H9 (cell line): Measurements from ENCODE around the gene GIGYF1. TPM values are rescaled to one million over a fixed set of nuclear protein-coding genes. Genes with fewer than 3 reads are reported as not detected.

Experiments
- DNase-seq: peaks from one replicate; pipeline ENCODE4 v3.0.0-alpha.2; 2017
- H2AFZ ChIP-seq: one replicate; pipeline ENCODE4 v1.6.1; 2013; ENCODE audit warnings: mild to moderate bottlenecking, low read length, control low read depth, moderate library complexity
- H2AK5ac ChIP-seq: 2 replicates; pipeline ENCODE4 v1.6.1; 2013; ENCODE audit warnings: low read length, control low read depth, mixed read lengths; ENCODE audit not compliant: insufficient read length
- H2BK120ac ChIP-seq: one replicate; pipeline ENCODE4 v1.6.1; 2013; ENCODE audit warnings: low read depth, mild to moderate bottlenecking, low read length, control low read depth, inconsistent platforms; ENCODE audit not compliant: poor library complexity, severe bottlenecking
- H2BK12ac ChIP-seq: 2 replicates; pipeline ENCODE4 v1.6.1; 2013; ENCODE audit warnings: low read length, control low read depth, mixed read lengths, low read depth; ENCODE audit not compliant: insufficient read length
- H2BK15ac ChIP-seq: 2 replicates; pipeline ENCODE4 v1.6.1; 2013; ENCODE audit warnings: low read depth, low read length, control low read depth
- H2BK20ac ChIP-seq: one replicate; pipeline ENCODE4 v1.6.1; 2013; ENCODE audit warnings: low read depth, mild to moderate bottlenecking, low read length, control low read depth, inconsistent platforms; ENCODE audit not compliant: poor library complexity, severe bottlenecking
- H2BK5ac ChIP-seq: 2 replicates; pipeline ENCODE4 v1.6.1; 2013; ENCODE audit warnings: low read length, control low read depth, mixed read lengths; ENCODE audit not compliant: insufficient read length
- H3K14ac ChIP-seq: 2 replicates; pipeline ENCODE4 v1.6.1; 2013; ENCODE audit warnings: low read length, control low read depth; ENCODE audit not compliant: insufficient read depth
- H3K18ac ChIP-seq: 2 replicates; pipeline ENCODE4 v1.6.1; 2013; ENCODE audit warnings: low read depth, mild to moderate bottlenecking, mixed read lengths, low read length, control low read depth; ENCODE audit not compliant: insufficient read length
- H3K23ac ChIP-seq: 2 replicates; pipeline ENCODE4 v1.6.1; 2013; ENCODE audit warnings: low read length, control low read depth, mixed read lengths, low read depth; ENCODE audit not compliant: insufficient read length
- H3K23me2 ChIP-seq: 2 replicates; pipeline ENCODE4 v1.6.1; 2013; ENCODE audit warnings: low read depth, mild to moderate bottlenecking, mixed read lengths, low read length, control low read depth; ENCODE audit not compliant: insufficient read length, poor library complexity, severe bottlenecking
- H3K27ac ChIP-seq: 2 replicates; pipeline ENCODE4 v1.5.1; 2013; ENCODE audit warnings: low read length, control low read depth, mixed read lengths, low read depth; ENCODE audit not compliant: insufficient read length
- H3K27me3 ChIP-seq: 2 replicates; pipeline ENCODE4 v1.6.1; 2013; ENCODE audit warnings: low read length, control low read depth, inconsistent platforms; ENCODE audit not compliant: insufficient read depth
- H3K4ac ChIP-seq: 2 replicates; pipeline ENCODE4 v1.6.1; 2013; ENCODE audit warnings: low read depth, mild to moderate bottlenecking, control low read depth, inconsistent platforms, low read length, moderate library complexity
- H3K4me1 ChIP-seq: 2 replicates; pipeline ENCODE4 v1.6.1; 2013; ENCODE audit warnings: low read length, control low read depth, inconsistent platforms; ENCODE audit not compliant: insufficient read depth
- H3K4me2 ChIP-seq: 2 replicates; pipeline ENCODE4 v1.6.1; 2013; ENCODE audit warnings: low read length, control low read depth, mixed read lengths; ENCODE audit not compliant: insufficient read length, insufficient read depth
- H3K56ac ChIP-seq: 2 replicates; pipeline ENCODE4 v1.6.1; 2013; ENCODE audit warnings: low read depth, mild to moderate bottlenecking, mixed read lengths, low read length, control low read depth; ENCODE audit not compliant: insufficient read length
- H3K79me1 ChIP-seq: 2 replicates; pipeline ENCODE4 v1.6.1; 2013; ENCODE audit warnings: low read depth, mild to moderate bottlenecking, moderate library complexity, low read length, control low read depth, inconsistent platforms; ENCODE audit not compliant: insufficient read depth, poor library complexity, severe bottlenecking
- H3K79me2 ChIP-seq: 2 replicates; pipeline ENCODE4 v1.6.1; 2013; ENCODE audit warnings: low read length, control low read depth, inconsistent platforms; ENCODE audit not compliant: insufficient read depth
- H3K9ac ChIP-seq: 2 replicates; pipeline ENCODE4 v1.6.1; 2013; ENCODE audit warnings: low read length, control low read depth, mixed read lengths; ENCODE audit not compliant: insufficient read length; ENCODE audit errors: extremely low read depth
- H3K9me3 ChIP-seq: one replicate; pipeline ENCODE4 v1.6.1; 2013; ENCODE audit warnings: low read depth, low read length, inconsistent platforms; ENCODE audit not compliant: control insufficient read depth
- H3T11ph ChIP-seq: one replicate; pipeline ENCODE4 v1.6.1; 2013; ENCODE audit warnings: mild to moderate bottlenecking, low read length, control low read depth, inconsistent platforms
- H4K20me1 ChIP-seq: one replicate; pipeline ENCODE4 v1.6.1; 2013; ENCODE audit not compliant: control insufficient read depth, insufficient read length, insufficient read depth
- H4K5ac ChIP-seq: 2 replicates; pipeline ENCODE4 v1.6.1; 2013; ENCODE audit warnings: low read depth, mild to moderate bottlenecking, mixed read lengths, low read length, control low read depth; ENCODE audit not compliant: insufficient read length
- H4K8ac ChIP-seq: replicated peaks from 2 replicates; pipeline ENCODE4 v1.6.1; 2013; ENCODE audit warnings: low read length, control low read depth, mixed read lengths, low read depth; ENCODE audit not compliant: insufficient read length
- H4K91ac ChIP-seq: 2 replicates; pipeline ENCODE4 v1.6.1; 2013; ENCODE audit warnings: low read depth, mild to moderate bottlenecking, moderate library complexity, mixed read lengths, low read length, control low read depth; ENCODE audit not compliant: insufficient read length
- H3K27ac Mint-ChIP-seq, 3 experiments: 2 replicates in 2 of 3; 3 replicates in 1 of 3; pipeline ENCODE4 v1.8.0; 2020 to 2021; ENCODE audit warnings: mixed read lengths in 3 of 3, mild to moderate bottlenecking in 1 of 3, moderate library complexity in 1 of 3
- H3K27me3 Mint-ChIP-seq: 2 replicates; pipeline ENCODE4 v1.8.0; 2021; ENCODE audit warnings: low read depth, mild to moderate bottlenecking, moderate library complexity, mixed read lengths
- H3K36me3 Mint-ChIP-seq, 3 experiments: 2 replicates in 2 of 3; 3 replicates in 1 of 3; pipeline ENCODE4 v1.8.0; 2020 to 2021; ENCODE audit warnings: low read depth in 3 of 3, mixed read lengths in 3 of 3; ENCODE audit not compliant: insufficient read depth in 1 of 3
- H3K4me1 Mint-ChIP-seq, 2 experiments: 2 replicates each; pipeline ENCODE4 v1.8.0; 2020; ENCODE audit warnings: mixed read lengths in 2 of 2
- H3K4me3 Mint-ChIP-seq, 2 experiments: 2 replicates in 1 of 2; 3 replicates in 1 of 2; pipeline ENCODE4 v1.8.0; 2020 to 2021; ENCODE audit warnings: mild to moderate bottlenecking in 2 of 2, mixed read lengths in 2 of 2, moderate library complexity in 1 of 2
- H3K9me3 Mint-ChIP-seq, 2 experiments: 2 replicates in 1 of 2; 3 replicates in 1 of 2; pipeline ENCODE4 v1.8.0; 2020; ENCODE audit warnings: mild to moderate bottlenecking in 2 of 2, mixed read lengths in 2 of 2, moderate library complexity in 1 of 2
- WGBS: extraction: QIAGEN DNeasy Blood & Tissue Kit; methylation state at CpG from one replicate; pipeline ENCODE4 v1.1.7; 2013; ENCODE audit warnings: missing lambda C conversion rate, low lambda C conversion rate, mixed read lengths; ENCODE audit not compliant: insufficient read length; ENCODE audit errors: extremely low coverage; 5-methylcytosine and 5-hydroxymethylcytosine counted together
- total RNA-seq: library from RNA; stranded (reverse); gene quantifications from 2 replicates; pipeline ENCODE4 v1.2.1, GENCODE V29; 2021
- TF ChIP-seq, protein P1 (sequence below): fragments of 200-600 bp; sonication (generic); conservative IDR thresholded peaks from 3 replicates; pipeline ENCODE4 v1.8.0; 2021; ENCODE audit warnings: antibody characterized with exemption, mild to moderate bottlenecking

The GIGYF1 gene
- total RNA-seq, 1 experiment from 2014 or later = 104 TPM

DNA sequence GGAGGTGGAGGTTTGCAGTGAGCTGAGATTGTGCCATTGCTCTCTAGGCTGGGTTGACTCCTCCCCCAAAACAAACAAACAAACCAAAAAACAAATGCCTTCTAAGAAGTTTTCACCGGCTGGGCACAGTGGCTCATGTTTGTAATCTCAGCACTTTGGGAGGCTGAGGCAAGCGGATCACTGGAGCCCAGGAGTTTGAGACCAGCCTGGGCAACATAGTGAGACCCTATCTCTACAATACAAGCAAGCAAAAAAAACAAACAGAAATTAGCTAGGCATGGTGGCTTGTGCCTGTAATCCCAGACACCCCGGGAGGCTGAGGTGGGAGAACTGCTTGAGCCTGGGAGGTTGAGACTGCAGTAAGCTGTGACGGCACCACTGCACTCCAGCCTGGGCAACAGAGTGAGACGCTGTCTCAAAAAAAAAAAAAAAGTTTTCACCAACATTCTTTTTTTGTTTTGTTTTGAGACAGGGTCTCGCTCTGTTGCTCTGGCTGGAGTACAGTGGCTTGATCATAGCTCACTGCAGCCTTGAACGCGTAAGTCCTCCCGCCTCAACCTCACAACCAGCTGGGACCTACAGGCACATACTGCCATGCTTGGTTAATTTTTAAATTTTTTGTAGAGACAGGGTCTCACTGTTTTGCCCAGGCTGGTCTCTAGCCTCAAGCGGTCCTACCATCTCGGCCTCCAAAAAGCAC lies 38.0 kb upstream of the GIGYF1 start:
- no peaks in the 10 kb centered on the region for H3K27me3 ChIP-seq
- Mint-ChIP-seq H3K4me1 (peaks cover 4 to 5% of the 10 kb centered on the region in 2 experiments; a peak in 2 of 4 replicates), H3K4me3 (no peak overlapping the region), H3K36me3 (no peaks in the 10 kb centered on the region), H3K27ac (no peak overlapping the region), H3K27me3 (peaks cover 13% of the 10 kb centered on the region), H3K9me3 (no peaks in the 10 kb centered on the region)
- H2AK5ac ChIP-seq = no peak overlapping the region
- H3K4me1 ChIP-seq = no peaks in the 10 kb centered on the region
- no peaks in the 10 kb centered on the region for H4K20me1 ChIP-seq
- TF ChIP-seq, protein P1, sequence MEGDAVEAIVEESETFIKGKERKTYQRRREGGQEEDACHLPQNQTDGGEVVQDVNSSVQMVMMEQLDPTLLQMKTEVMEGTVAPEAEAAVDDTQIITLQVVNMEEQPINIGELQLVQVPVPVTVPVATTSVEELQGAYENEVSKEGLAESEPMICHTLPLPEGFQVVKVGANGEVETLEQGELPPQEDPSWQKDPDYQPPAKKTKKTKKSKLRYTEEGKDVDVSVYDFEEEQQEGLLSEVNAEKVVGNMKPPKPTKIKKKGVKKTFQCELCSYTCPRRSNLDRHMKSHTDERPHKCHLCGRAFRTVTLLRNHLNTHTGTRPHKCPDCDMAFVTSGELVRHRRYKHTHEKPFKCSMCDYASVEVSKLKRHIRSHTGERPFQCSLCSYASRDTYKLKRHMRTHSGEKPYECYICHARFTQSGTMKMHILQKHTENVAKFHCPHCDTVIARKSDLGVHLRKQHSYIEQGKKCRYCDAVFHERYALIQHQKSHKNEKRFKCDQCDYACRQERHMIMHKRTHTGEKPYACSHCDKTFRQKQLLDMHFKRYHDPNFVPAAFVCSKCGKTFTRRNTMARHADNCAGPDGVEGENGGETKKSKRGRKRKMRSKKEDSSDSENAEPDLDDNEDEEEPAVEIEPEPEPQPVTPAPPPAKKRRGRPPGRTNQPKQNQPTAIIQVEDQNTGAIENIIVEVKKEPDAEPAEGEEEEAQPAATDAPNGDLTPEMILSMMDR = no peak
- no peak for DNase-seq
- H3K14ac ChIP-seq = no peak overlapping the region
- H3K56ac ChIP-seq = no peak overlapping the region
- H2BK20ac ChIP-seq = no peak overlapping the region
- H2BK12ac ChIP-seq = no peak overlapping the region
- no peak overlapping the region for H2BK5ac ChIP-seq
- no peak overlapping the region for H3K18ac ChIP-seq
- no peak overlapping the region for H3K27ac ChIP-seq
- H2AFZ ChIP-seq = no peak overlapping the region
- no peak overlapping the region for H3K23ac ChIP-seq
- H2BK120ac ChIP-seq = no peak overlapping the region
- no peaks in the 10 kb centered on the region for H3K9me3 ChIP-seq
- no peaks in the 10 kb centered on the region for H3K23me2 ChIP-seq
- no peak overlapping the region for H3K4me2 ChIP-seq
- H4K8ac ChIP-seq = no peak overlapping the region
- no peak overlapping the region for H4K5ac ChIP-seq
- H3K4ac ChIP-seq = no peak overlapping the region
- H4K91ac ChIP-seq = no peak overlapping the region
- H2BK15ac ChIP-seq = no peak overlapping the region
- H3T11ph ChIP-seq = no peak overlapping the region
- no CpG with 5 or more reads among the region's 11 CpGs for WGBS
- no peaks in the 10 kb centered on the region for H3K79me2 ChIP-seq
- no peaks in the 10 kb centered on the region for H3K79me1 ChIP-seq
- no peak overlapping the region for H3K9ac ChIP-seq
